Measurements from ENCODE around the gene DAO. TPM values are rescaled to one million over a fixed set of nuclear protein-coding genes. Genes with fewer than 3 reads are reported as not detected.

DAO gene
- total RNA-seq: not detected

DNA sequence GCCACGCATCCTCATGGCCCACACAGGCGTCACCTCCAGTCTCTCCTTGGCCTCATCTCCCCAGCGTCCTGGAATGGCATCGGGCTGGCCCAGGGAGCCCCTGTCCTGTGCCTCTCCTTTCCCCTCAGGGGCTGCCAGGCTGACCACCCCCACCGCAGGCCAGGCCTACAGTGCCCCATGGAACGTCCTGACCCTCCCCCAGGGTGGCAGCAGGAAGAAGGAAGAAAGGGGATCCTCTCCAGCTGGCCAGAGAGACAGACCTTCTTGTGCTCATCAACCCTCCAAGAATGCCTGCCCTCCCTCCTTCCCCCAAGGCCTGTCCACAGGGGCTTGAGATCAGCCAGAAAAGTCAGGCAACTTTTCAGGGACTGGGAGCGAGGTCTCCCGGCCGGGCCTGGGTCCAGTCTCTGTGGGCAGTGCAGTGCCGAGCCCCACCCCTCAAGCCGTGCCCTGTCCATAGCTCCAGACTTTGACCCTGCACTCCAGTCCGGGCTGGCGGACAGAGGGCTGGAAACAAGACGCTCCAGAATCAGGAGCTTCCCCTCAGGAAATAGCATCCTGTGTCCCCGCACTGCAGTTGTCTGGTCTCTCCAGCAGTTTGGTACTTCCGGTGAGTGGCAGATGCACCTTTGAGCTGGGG lies at the start of gene DAO:
Gene DAO (plus strand): TSS at position 478 of the 640 bp plus-strand sequence. CDS start 4,915 bp downstream, outside the sequence.
- H3K36me3 ChIP-seq: no peaks in the 10 kb centered on the region
- no peak within 1 kb of the TSS for H3K4me3 ChIP-seq
- DNase-seq (ENCODE audit: low spot score): no peak
- H3K27me3 ChIP-seq: no peaks in the 10 kb centered on the region
- no peaks in the 10 kb centered on the region for H3K9me3 ChIP-seq
- TF ChIP-seq, protein P1, sequence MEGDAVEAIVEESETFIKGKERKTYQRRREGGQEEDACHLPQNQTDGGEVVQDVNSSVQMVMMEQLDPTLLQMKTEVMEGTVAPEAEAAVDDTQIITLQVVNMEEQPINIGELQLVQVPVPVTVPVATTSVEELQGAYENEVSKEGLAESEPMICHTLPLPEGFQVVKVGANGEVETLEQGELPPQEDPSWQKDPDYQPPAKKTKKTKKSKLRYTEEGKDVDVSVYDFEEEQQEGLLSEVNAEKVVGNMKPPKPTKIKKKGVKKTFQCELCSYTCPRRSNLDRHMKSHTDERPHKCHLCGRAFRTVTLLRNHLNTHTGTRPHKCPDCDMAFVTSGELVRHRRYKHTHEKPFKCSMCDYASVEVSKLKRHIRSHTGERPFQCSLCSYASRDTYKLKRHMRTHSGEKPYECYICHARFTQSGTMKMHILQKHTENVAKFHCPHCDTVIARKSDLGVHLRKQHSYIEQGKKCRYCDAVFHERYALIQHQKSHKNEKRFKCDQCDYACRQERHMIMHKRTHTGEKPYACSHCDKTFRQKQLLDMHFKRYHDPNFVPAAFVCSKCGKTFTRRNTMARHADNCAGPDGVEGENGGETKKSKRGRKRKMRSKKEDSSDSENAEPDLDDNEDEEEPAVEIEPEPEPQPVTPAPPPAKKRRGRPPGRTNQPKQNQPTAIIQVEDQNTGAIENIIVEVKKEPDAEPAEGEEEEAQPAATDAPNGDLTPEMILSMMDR (IDR thresholded peaks at IDR 0.05): no peak
- H3K27ac ChIP-seq: no peak within 1 kb of the TSS
- no peaks in the 10 kb centered on the region for H3K4me1 ChIP-seq

- no peak overlapping the region for H3K4me3 ChIP-seq
- H3K27me3 ChIP-seq: no peaks in the 10 kb centered on the region
- peaks cover 0 to 87% of the 10 kb centered on the region in 2 donors for H3K4me1 ChIP-seq
- H3K36me3 ChIP-seq: peaks cover 29% of the 10 kb centered on the region
- no peaks in the 10 kb centered on the region for H3K9me3 ChIP-seq
- TF ChIP-seq, protein P1 (IDR thresholded peaks at IDR 0.05): no peak
- peak overlapping the region; percentile 82 to 92 for H3K27ac ChIP-seq
- no peak for DNase-seq (ENCODE audit: low spot score)
Measured at GRCh38 chr12:108831309-108831991, 48.4 kb upstream of the DAO start.

DNA sequence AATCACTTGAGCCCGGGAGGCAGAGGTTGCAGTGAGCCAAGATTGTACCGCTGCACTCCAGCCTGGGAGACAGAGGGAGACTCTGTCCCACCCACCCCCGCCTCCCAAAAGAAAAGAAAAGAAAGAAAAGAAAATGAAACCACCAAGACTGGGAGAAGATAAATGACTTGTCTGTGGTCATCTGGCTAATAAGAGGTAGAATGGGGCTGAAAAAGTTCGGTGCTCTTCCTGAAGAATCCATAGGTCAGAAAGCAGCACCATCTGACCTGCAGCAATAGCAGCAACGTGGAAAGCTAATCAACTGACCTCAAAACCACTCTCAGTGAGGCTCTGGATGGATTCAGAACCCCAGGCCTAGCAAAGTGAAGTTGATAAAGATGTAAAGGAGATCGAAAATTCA lies 47.7 kb upstream of the DAO start:
- H3K9me3 ChIP-seq: no peaks in the 10 kb centered on the region
- TF ChIP-seq, protein P1 (IDR thresholded peaks at IDR 0.05): no peak
- peaks cover 0 to 87% of the 10 kb centered on the region in 2 donors for H3K4me1 ChIP-seq
- peak overlapping the region; percentile 82 to 92 for H3K27ac ChIP-seq
- peaks cover 29% of the 10 kb centered on the region for H3K36me3 ChIP-seq
- DNase-seq (ENCODE audit: low spot score): no peak
- H3K27me3 ChIP-seq: no peaks in the 10 kb centered on the region
- H3K4me3 ChIP-seq: no peak overlapping the region

DNA sequence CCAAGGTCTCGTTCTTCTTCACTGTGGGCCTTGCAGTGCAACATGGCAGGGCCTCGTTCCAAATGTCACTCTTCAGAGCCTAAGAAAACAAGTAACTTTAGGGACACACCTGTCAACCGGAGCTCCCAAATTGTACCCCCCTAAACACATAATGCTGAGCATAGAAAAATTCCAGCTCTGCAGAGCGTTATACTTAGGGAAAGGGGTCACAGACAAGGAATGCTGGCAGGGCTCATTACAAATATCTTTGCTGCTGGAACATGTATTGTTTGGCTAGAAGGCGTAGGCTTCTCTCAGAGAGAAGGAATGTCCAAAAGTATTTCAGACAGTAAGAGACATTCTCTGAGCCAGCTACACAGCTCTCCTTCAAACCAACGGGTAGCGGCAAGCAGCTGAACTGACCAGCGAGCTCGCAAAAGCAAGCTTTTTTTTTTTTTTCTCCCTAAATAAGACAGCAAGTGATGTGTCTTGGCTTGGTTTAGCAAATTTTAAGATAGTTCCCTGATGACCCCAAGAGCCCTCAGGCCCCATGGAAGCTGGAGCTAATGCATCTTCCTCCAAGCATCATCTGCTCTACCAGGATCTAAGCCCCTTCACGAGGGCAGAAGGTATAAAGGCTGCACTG lies 47.0 kb upstream of the DAO start:
- no peaks in the 10 kb centered on the region for H3K27me3 ChIP-seq
- DNase-seq (ENCODE audit: low spot score): no peak
- peak overlapping the region in 1 of 2 donors; percentile 16 for H3K4me3 ChIP-seq
- H3K27ac ChIP-seq: peak overlapping the region; percentile 82 to 92
- peaks cover 0 to 87% of the 10 kb centered on the region in 2 donors for H3K4me1 ChIP-seq
- TF ChIP-seq, protein P1 (IDR thresholded peaks at IDR 0.05): no peak
- no peaks in the 10 kb centered on the region for H3K9me3 ChIP-seq
- H3K36me3 ChIP-seq: peaks cover 29% of the 10 kb centered on the region

DNA sequence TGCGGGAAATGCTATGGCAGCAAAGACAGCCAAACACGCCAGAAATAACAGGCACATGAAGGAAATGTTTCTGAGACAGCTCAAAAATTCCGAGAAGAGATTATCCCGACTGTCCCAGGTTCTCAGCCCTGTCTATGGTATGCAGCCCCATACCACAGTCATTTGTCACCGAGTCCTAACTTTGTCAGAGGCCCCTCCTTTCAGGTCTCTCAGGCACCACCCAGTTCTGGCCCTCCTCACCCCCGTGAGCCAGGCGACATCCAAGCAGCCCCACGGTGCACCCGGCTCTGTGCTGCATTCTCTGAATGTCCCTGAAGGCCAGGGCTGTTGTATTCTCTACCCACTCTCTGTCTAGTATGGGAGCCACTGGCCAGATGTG lies 46.5 kb upstream of the DAO start:
- Histone ChIP-seq H3K4me3 (peak overlapping the region in 1 of 2 donors; percentile 16), H3K27ac (peak overlapping the region; percentile 82 to 92), H3K9me3 (no peaks in the 10 kb centered on the region), H3K27me3 (no peaks in the 10 kb centered on the region), H3K4me1 (peaks cover 0 to 87% of the 10 kb centered on the region in 2 donors), H3K36me3 (peaks cover 29% of the 10 kb centered on the region)
- TF ChIP-seq, protein P1 (IDR thresholded peaks at IDR 0.05): no peak
- DNase-seq (ENCODE audit: low spot score): peak; percentile 85

All from right atrium auricular region (tissue), 2 donors.